Measurements from ENCODE around the gene ATL2. TPM values are rescaled to one million over a fixed set of nuclear protein-coding genes. Genes with fewer than 3 reads are reported as not detected.

Gene ATL2
- total RNA-seq, 4 donors from 2014 or later: 51.5 to 75.8 (median 65.2) TPM

DNA sequence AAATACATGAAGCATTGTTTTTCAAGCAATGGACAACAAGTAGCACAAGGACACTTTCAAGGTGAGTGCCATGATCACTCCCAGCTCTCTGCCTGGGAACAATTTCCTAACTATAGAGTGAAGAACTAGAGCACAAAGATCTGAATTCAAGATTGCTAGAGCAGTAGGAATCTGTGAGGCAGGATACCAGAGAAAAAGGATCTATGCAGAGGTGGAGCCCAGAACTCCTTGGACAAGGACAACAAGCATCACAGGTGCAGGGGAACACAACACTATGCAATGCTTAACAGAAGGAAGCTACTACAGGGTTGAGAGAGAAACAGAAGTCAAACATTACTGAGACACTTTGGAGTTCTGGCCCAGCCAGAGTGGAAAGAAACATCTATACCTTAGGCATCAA is 24.7 kb downstream of the ATL2 start:
- TF ChIP-seq, protein P1, sequence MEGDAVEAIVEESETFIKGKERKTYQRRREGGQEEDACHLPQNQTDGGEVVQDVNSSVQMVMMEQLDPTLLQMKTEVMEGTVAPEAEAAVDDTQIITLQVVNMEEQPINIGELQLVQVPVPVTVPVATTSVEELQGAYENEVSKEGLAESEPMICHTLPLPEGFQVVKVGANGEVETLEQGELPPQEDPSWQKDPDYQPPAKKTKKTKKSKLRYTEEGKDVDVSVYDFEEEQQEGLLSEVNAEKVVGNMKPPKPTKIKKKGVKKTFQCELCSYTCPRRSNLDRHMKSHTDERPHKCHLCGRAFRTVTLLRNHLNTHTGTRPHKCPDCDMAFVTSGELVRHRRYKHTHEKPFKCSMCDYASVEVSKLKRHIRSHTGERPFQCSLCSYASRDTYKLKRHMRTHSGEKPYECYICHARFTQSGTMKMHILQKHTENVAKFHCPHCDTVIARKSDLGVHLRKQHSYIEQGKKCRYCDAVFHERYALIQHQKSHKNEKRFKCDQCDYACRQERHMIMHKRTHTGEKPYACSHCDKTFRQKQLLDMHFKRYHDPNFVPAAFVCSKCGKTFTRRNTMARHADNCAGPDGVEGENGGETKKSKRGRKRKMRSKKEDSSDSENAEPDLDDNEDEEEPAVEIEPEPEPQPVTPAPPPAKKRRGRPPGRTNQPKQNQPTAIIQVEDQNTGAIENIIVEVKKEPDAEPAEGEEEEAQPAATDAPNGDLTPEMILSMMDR (IDR thresholded peaks at IDR 0.05; ENCODE audit: low read depth): no peak

DNA sequence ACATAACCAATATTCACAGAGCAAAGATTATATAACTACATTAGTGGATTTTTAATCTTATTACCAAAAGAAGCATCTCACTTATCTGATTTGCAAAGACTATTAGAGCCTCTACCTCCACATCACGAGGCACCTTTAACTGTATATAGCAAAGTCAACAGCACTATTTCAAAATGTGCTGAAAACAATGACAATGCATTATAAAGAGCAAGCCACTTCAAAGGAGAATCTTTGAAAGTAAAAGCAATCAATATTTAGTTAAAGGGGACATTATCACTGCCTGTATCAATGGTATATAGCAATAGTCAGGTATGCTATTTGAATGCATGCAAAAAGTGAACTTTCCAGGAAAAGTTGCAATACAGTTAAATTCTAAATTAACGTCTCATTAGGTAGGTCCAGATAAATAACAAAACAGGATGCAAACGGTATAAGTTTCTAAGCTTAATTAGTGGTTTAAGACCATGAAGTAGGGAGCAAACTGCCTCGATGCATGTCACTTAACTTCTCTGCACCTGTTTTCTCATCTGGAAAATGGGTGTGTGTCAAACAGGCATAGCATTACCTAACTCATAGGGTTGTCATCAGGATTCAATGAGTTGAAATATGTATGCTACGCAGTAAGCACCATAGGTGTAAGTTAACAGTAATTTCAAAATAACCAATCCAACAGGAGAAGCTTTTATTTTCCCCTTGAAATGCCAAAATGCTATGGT is 31.6 kb downstream of the ATL2 start:
- TF ChIP-seq, protein P1 (IDR thresholded peaks at IDR 0.05; ENCODE audit: low read depth): no peak

DNA sequence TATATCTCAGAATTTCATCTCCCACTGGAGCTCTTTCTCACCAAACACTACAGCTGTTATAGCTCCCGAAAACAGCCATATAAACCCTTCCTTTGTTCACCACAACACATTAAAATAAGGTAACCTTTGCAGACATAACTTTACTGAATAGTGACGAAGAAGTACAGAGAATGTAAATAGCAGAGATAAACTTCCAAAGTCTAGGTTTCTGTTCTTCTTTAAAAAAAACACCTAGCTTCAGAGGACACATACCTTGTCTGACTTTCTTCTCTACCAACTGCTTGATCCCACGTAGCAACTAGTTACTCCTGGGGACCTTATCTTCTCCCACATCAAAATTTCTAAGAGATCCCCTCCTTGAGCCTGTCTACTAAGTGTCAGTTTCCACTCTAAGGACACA is 32.3 kb downstream of the ATL2 start:
- TF ChIP-seq, protein P1 (IDR thresholded peaks at IDR 0.05; ENCODE audit: low read depth): no peak

DNA sequence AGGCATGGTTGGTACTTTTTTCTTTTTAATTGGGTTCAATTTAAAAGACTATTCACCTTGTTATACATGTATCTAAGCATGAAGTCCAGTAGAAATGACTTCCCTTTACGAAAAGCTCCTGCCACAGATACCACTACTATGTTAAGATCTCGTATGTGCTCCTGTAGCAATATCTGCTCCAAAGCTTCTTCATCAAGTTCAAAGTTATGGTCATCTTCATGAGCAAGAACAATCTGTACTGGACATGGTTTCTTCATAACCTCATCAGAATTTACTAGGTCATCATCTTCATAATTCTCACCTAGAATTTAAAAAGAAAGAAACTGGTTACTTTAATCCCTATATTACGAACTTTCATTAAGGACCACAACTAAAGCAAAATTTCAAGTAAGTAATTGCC is 33.9 kb downstream of the ATL2 start:
- TF ChIP-seq, protein P1 (IDR thresholded peaks at IDR 0.05; ENCODE audit: low read depth): no peak

DNA sequence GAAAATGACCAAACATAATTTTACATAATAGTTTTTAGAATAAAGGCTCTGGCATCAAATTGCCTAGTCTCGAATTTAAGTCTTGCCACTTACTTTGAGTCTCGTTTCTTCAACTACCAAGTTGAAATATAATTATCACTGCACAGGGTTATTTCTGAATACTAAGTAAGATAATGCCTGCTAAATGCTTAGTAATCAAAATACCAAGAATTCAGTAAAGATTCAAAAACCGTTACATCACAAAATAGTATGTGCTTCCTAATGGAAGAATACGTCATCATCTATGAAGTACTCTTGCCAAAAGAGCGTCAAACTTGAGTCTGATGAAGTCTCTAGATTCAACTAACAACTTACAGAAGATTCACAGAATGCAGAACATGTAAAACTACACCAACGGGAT is 40.5 kb downstream of the ATL2 start:
- TF ChIP-seq, protein P1 (IDR thresholded peaks at IDR 0.05; ENCODE audit: low read depth): no peak

DNA sequence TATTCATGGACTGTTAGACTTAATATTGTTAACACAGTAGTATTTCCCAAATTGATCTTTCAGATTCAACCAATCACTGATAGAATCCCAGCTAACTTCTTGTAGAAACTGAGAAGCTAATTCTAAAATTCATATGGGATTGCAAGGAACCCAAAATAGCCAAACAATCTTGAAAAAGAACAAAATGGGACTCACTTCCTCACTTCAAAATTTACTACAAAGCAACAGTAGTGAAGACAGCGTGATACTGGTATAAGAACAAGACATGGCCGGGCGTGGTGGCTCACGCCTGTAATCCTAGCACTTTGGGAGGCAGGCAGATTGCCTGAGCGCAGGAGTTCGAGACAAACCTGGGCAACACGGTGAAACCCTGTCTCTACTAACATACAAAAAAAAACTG is 46.3 kb downstream of the ATL2 start:
- TF ChIP-seq, protein P1 (IDR thresholded peaks at IDR 0.05; ENCODE audit: low read depth): no peak

DNA sequence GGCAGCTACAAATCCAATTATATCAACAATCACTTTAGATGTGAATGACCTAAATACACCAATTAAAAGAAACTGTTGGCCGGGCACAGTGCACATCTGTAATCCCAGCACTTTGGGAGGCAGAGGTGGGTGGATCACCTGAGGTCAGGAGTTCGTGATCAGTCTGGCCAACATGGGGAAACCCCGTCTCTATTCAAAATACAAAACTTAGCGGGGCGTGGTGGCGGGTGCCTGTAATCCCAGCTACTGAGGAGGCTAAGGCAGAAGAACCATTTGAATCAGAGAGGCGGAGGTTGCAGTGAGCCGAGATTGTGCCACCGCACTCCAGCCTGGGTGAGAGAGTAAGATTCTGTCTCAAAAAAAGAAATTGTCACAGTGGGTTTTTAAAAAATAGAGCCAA is 49.5 kb downstream of the ATL2 start:
- TF ChIP-seq, protein P1 (IDR thresholded peaks at IDR 0.05; ENCODE audit: low read depth): no peak

All from subcutaneous adipose tissue (tissue), 4 donors.